Measurements from ENCODE around the gene TAF11.

The TAF11 gene

DNA sequence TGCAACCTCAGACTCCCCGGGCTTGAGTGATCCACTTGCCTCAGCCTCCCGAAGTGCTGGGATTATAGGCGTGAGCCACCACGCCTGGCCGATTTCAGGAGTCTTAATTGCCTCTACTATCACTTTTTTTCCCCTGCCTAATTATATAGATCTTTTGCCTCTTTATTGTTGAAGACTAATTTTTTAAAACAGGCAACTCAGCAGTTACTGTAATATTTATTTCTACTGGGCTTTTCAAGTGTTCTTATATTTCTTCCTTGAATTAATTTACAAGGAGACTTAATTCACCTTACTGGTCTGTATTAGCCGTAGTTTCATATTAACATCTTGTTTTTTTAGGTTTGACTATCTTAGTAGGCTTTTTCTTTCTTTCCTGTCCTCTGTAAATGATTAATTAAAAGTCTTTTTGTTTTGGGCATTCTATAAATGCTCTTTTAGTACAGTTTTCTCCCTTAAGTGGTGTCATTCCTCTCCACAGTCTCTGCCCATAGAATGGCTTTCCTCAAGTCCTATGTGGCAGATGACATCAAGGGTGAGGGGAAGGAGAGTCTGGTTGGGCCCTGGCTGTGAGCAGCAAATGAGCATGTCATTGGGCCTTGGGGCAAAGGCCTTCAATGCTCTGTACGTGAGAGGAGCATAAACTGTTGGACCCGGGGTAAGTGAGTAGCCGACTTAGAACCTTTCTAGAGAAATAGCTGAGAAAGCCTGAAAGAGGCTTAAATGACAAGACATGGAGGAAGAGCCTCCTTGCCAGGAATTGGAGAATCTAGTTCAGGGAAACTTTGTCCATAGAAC lies 37.2 kb upstream of the TAF11 start:
- TF ChIP-seq, protein P1, sequence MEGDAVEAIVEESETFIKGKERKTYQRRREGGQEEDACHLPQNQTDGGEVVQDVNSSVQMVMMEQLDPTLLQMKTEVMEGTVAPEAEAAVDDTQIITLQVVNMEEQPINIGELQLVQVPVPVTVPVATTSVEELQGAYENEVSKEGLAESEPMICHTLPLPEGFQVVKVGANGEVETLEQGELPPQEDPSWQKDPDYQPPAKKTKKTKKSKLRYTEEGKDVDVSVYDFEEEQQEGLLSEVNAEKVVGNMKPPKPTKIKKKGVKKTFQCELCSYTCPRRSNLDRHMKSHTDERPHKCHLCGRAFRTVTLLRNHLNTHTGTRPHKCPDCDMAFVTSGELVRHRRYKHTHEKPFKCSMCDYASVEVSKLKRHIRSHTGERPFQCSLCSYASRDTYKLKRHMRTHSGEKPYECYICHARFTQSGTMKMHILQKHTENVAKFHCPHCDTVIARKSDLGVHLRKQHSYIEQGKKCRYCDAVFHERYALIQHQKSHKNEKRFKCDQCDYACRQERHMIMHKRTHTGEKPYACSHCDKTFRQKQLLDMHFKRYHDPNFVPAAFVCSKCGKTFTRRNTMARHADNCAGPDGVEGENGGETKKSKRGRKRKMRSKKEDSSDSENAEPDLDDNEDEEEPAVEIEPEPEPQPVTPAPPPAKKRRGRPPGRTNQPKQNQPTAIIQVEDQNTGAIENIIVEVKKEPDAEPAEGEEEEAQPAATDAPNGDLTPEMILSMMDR (IDR thresholded peaks at IDR 0.05), result no peak

DNA sequence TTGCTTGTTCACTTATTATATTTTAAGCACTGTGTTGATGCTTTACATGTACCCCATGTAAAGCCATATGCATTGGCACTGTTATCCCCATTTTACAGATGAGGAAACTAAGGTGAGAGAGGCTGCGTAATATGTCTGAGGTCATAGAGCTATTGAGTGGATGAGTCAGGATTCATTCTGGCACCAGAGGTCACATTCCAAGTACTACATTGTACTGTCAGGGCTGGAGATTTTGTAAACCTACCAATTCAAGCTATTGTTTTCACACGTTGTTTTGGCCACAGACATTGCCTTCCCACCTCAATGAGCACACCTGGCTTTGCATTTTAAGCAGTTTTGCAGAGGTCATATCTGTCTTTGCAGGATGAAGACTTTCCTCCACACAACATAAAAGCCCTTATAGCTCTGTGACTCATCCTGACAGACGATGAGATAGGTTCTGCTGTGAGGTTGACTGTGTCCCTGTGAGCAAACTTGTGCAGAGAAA lies 34.4 kb upstream of the TAF11 start:
- TF ChIP-seq, protein P1 (IDR thresholded peaks at IDR 0.05), result no peak

DNA sequence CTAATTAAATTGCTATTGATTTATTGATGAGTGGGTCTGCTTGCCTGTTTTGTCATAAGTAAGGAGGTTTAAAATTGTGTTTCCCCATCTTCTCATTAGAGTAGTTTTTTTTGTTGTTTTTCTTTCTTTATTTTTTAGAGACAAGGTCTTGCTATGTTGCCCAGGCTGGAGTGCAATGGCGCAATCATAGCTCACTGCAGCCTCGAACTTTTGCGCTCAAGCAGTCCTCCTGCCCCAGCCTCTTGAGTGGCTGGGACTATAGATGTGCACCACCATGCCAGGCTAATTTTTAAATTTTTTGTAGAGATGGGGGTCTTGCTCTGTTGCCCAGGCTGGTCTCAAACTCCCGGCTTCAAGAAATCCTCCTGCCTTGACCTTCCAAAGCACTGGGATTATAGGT lies 32.3 kb upstream of the TAF11 start:
- TF ChIP-seq, protein P1 (IDR thresholded peaks at IDR 0.05), result no peak

DNA sequence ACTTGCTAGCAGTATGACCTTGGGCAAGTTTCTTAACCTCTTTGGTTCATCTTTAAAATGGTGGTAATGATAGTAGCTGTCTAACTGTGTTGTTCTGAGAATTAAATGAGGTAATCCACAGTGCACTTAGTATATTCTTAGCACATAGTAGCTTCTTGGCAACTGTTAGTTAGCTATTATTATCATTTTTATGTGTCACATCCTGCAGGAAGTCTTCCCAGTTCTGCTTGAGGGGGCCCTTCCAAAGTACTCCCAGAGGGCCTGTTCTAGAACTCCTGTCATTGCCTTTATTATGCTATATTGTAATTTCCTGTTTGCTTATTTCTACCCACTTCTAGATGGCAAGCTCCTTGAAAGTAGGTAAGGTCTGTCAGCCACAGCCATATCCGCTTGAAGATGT lies 31.8 kb upstream of the TAF11 start:
- TF ChIP-seq, protein P1 (IDR thresholded peaks at IDR 0.05), result no peak

DNA sequence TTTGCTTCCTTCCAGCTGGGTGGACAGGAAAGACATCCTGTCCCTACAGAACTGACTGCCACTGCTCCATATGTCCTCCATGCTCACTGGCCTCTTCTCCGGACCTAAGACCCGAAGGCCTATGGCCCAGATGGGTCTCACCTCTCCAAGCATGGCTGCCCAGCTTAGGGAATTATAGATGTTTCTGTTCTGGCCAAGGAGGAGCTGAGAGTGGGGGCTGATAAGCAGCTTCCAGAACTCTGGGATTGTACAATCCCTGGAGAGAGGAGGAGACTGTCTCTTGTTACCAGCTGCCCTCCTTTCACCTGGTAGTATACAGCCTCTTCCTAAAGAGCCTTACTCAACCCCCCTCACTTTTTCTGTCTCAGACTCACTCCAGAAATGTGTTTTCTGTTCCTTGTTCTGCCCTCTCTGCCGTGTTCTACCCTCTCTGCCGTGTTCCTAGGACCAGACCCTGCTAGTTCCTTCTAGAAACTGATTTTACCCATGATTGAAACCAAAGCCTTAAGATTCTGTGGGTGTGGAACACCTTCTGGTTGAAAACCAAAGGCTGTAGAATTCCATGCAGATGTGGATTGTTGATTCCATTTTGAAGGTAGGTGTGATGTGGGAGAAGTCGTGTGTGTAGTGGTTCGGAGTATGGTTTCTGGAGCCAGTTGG lies 29.9 kb upstream of the TAF11 start:
- TF ChIP-seq, protein P1 (IDR thresholded peaks at IDR 0.05), result no peak

DNA sequence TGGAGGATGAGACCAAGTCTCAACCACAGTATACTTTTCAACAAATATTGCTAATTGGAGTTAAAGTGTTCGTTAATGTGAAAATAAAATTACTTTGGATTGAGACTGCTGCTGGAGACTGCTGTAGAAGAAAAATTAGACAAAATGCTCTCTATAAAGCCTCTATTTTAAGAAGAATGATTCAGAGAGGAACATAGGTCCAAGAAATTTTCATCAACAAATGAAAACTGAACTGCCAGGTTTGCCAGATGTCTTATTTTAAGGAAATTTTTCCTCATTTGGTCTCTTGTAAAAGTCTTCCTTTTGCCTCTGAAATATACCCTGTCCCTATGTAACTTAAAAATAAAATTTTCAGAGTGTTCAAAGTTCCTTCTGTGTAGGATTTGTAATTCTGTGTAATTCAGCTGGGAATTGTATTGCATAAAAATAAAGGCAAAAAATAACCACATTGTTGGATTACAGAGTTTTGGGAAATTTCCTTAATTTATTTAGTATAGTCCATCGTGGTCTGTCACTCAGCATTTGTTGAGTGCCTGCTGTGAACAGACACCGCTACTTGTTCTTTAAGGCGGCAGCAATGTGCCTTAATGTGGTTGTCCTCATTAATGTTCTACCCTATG lies 28.6 kb upstream of the TAF11 start:
- TF ChIP-seq, protein P1 (IDR thresholded peaks at IDR 0.05), result no peak

DNA sequence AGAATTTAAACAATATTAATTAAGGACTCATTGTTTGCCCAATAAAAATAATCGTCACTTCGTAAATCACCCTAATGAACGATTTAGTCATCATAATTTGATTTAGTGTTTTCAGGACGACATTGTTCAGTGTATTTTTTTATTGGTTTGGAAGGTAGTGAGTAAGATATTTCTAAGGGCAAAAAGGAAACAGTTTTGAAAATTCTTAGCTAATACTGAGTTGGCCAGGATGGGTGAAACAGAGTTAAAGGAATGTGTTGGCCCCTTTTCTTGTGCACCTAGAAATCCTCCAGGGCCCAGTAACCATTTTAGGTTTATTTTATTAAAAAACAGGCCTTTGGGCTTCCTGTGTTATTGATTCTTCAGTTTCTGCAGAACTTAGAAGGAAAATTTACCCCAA lies 26.5 kb upstream of the TAF11 start:
- TF ChIP-seq, protein P1 (IDR thresholded peaks at IDR 0.05), result no peak

Data from LNCAP (cell line).